A549 (cell line): ENCODE results near the gene SPATS2.

Experiments
- BHLHE40 ChIP-seq: IDR thresholded peaks from 2 replicates; pipeline ENCODE4 v1.6.1; 2012; ENCODE audit warnings: low read depth, low read length, inconsistent platforms
- CHD2 ChIP-seq: fragments of 150-350 bp; IDR thresholded peaks from 2 replicates; pipeline ENCODE4 v1.6.1; 2014; ENCODE audit warnings: low read length; ENCODE audit not compliant: partially characterized antibody
- CTCF ChIP-seq: fragments of >200 bp; sonication (Bioruptor Twin); formaldehyde crosslinking; IDR thresholded peaks from 3 replicates; pipeline ENCODE4 v1.5.1; 2016
- EP300 ChIP-seq, 2 experiments: fragments of >200 bp; sonication (Bioruptor Twin); formaldehyde crosslinking; IDR thresholded peaks; 2 replicates in 1 of 2; 3 replicates in 1 of 2; pipeline ENCODE4 v1.6.1; 2016 to 2017
- FOXS1 ChIP-seq: fragments of 250-450 bp; sonication (Bioruptor Pico); IDR thresholded peaks from 2 replicates; pipeline ENCODE4 v1.5.0; 2020; ENCODE audit warnings: mild to moderate bottlenecking, moderate library complexity
- HOXA7 ChIP-seq: fragments of 250-450 bp; sonication (Bioruptor Pico); IDR thresholded peaks from 2 replicates; pipeline ENCODE4 v1.5.0; 2020; ENCODE audit warnings: mild to moderate bottlenecking, moderate library complexity
- JUN ChIP-seq, 2 experiments: fragments of >200 bp; sonication (Bioruptor Twin); formaldehyde crosslinking; IDR thresholded peaks; 2 replicates in 1 of 2; 3 replicates in 1 of 2; pipeline ENCODE4 v1.6.1; 2016 to 2017
- MAX ChIP-seq: IDR thresholded peaks from 2 replicates; pipeline ENCODE4 v1.6.1; 2012
- RAD21 ChIP-seq, 2 experiments: fragments of >200 bp in 1 of 2; sonication (Bioruptor Twin) in 1 of 2; formaldehyde crosslinking in 1 of 2; IDR thresholded peaks in 1 of 2; conservative IDR thresholded peaks in 1 of 2; 2 replicates in 1 of 2; 3 replicates in 1 of 2; pipeline ENCODE4 v1.6.1; 2012 to 2018; ENCODE audit warnings: inconsistent platforms in 1 of 2
- RCOR1 ChIP-seq: fragments of 150-350 bp; IDR thresholded peaks from 2 replicates; pipeline ENCODE4 v1.6.1; 2014; ENCODE audit warnings: antibody characterized with exemption, low read length, low read depth
- USF2 ChIP-seq: fragments of 450-650 bp; IDR thresholded peaks from 2 replicates; pipeline ENCODE4 v1.6.1; 2014; ENCODE audit warnings: antibody characterized with exemption

GRCh38 chr12:49548822-49549648 lies 181.8 kb downstream of the SPATS2 start:
- no peak for TF ChIP-seq CTCF
- no peak for TF ChIP-seq EP300 (IDR thresholded peaks at IDR 0.05)
- TF ChIP-seq FOXS1 (CRISPR knock-in tag) = no peak
- TF ChIP-seq HOXA7 (CRISPR knock-in tag) = no peak
- TF ChIP-seq RCOR1 = no peak
- TF ChIP-seq JUN (IDR thresholded peaks at IDR 0.05) = no peak
- TF ChIP-seq CHD2 = no peak
- TF ChIP-seq MAX = no peak
- no peak for TF ChIP-seq BHLHE40
- TF ChIP-seq USF2 = no peak
- TF ChIP-seq RAD21 (conservative IDR thresholded peaks at IDR 0.05 in 1 of 2, IDR thresholded peaks at IDR 0.05 in 1 of 2) = no peak
